IPS-NIHi7 (cell line): ENCODE results near the gene CADPS2.
"Not testable (repeated sequence)": the region's sequence is repeated elsewhere in the genome, so short reads cannot be mapped to it uniquely, and the experiment has no call there.

Experiments used
- DNase-seq: peaks from one replicate; pipeline ENCODE4 v3.0.0; 2012; ENCODE audit warnings: mixed read lengths; ENCODE audit errors: extremely low spot score

Gene CADPS2

GRCh38 chr7:122709930-122710646, 176.2 kb downstream of the CADPS2 start:
- no peak for DNase-seq

GRCh38 chr7:122706836-122707235, 179.4 kb downstream of the CADPS2 start:
- no peak for DNase-seq

DNA sequence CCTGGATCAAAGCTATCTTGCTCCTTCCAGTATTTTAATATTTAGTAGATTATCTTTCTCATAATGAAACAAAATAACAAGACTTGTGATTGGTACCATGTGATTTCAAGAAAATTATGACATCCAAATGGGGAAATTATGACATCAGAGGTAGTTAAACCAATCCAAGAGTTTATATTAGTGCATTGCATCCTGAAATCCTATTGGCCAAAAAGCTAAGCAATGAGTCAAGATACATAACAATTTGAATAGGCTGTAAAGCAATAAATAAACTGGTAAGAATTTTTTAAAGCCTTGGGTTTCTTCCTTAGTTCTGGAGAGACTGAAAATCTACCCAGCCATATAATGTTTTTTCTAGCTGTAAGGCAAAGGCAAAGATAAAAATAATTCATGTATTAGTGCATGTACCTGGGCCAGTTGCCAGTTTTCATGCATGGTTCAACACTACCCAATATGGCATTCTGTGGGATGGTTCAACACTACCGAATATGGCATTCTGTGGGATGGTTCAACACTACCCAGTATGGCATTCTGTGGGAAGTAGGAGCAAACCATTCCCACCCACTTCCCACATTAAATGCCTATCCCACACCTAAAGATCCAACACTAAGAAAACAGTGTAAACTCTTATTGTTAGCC, 183.3 kb downstream of the CADPS2 start, which contains the start of gene RNF148:
Gene RNF148, minus strand, starts transcription at position 51 of the 639 bp plus-strand sequence. CDS start 172 bp downstream, outside the sequence.
- no peak for DNase-seq

DNA sequence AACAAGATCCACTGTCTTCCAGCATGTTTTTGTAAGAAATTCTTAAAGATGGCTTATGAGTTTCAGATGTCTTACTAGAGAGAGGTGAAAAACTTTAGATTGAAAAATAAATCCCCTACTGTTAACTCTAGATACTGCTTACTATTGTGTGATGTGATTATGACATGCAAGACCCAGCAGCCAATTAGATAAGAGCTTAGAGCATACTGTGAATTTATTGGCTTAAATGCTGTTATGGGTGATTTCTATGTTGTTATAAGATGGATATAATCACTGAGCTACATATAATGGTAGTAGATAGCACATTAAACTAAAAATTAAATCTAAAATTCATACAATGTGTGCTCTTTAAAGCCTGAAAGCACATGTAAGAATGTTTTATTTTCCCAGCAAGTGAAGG, 187.2 kb downstream of the CADPS2 start, which contains the start of gene RNF133:
Gene RNF133, minus strand, starts transcription at position 101 of the 400 bp plus-strand sequence. CDS start 199 bp downstream, outside the sequence.
- DNase-seq: no peak

GRCh38 chr7:122695816-122696215, 190.4 kb downstream of the CADPS2 start:
- no peak for DNase-seq

DNA sequence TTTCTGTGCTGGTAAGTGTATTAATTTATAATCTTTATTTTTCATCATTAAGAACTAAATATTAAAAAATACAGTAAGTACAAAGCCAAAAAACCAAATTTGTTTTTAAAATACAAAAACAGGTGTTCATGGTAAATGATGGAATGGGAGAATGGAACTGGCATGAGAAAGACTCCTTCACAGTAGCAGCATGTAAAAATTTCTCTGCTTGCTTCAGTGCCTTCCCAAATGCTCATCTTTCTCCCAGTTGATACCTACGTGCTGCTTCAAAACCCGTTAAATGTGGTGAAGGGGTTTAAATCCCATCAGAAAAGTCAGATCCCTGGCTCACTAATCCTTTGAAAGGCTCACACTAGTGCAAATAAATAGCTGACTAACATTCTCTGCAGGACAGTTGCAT, 191.6 kb downstream of the CADPS2 start:
- no peak for DNase-seq

DNA sequence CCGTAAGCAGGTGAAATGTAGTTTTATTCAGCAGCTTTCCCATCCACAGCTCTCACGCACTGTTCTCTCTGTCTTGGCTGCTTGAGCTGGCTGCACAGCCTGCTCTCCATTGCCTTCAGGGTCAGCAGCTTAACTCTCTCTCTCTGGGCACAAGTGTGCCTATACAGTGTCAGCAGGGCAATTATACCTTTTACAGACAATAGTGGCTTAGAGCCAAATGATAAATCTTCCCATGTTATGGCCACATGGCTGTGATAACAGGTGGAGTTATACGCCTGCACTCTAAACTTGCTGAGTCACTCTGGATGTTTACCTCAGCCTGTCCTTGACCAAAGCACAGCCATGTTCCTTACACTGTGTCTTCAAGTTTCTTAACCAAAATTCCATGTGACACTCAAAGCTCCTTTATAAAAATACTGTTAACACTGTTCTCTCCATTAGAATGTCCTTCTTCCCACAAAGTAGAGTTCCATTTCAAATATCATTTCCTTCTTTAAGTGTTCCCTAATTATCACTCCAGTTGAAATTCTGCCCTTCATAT, 193.4 kb downstream of the CADPS2 start:
- no peak for DNase-seq

- DNase-seq: no peak
These were observed 194.6 kb downstream of the CADPS2 start for GRCh38 chr7:122691569-122692235.

- peak; percentile 17 for DNase-seq
These were observed 196.7 kb downstream of the CADPS2 start for GRCh38 chr7:122689346-122690109.

GRCh38 chr7:122688400-122688998, 197.8 kb downstream of the CADPS2 start:
- no peak for DNase-seq

- DNase-seq: no peak
These were observed 199.8 kb downstream of the CADPS2 start for GRCh38 chr7:122686360-122686878.

- no peak for DNase-seq
These were observed 201.8 kb downstream of the CADPS2 start for GRCh38 chr7:122684504-122684903.

DNA sequence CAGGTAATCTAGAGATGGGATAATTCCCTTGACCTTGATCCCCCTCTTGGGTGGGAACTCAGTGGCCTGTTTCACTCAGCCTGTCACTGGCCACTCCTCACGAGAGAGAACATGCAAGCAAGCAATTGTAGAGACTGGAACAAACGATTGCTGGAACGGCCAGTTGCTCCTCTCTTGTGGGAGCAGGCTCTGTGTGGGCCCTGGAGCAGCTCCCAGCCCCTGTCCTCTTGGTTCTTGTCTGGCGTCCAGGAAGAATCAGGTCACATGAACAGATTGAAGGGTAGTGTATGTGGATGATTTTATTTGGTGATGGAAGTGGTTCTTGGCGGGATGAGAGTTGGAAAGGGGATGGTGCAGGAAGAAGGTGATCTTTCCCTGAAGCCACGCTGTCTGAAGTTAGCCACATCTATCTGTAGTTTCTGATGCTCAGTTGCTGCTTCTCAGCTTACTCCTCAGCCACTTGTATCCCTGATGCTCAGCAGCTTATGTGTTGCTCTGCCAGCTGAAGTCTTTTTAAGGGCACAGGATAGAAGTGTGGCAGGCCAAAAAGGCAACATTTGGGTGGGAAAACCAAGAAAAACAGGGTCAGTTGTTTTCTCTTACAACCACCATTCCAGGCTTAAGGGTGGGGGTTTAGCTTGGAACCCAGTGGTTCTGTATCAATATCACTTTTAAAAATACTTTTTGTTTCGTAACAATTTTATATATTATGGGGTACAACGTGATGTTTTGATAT, 203.3 kb downstream of the CADPS2 start:
- no peak for DNase-seq

- not testable (repeated sequence) for DNase-seq
These were observed 205.1 kb downstream of the CADPS2 start for GRCh38 chr7:122681186-122681585.

GRCh38 chr7:122679813-122680212, 206.4 kb downstream of the CADPS2 start:
- DNase-seq: no peak

GRCh38 chr7:122679269-122679709, 207.0 kb downstream of the CADPS2 start:
- DNase-seq: not testable (repeated sequence)

- DNase-seq: no peak
These were observed 209.1 kb downstream of the CADPS2 start for GRCh38 chr7:122677149-122677548.

DNA sequence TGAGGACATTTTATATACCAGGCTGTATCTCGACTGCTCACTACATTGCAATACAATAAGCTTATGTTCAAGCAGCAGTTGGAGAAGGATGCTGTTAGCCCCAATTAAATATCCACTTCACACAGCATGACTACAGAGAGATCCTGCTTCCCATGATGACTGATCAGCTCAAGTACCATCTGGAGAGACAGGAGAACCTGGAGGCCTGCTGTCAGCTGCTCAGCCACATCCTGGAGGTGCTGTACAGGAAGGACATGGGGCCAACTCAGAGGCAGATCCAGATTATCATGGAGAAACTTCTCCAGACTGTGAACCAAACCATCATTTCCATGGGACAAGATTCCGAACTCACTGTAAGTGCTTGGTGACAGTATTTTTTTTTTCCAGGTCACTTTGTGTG, 209.8 kb downstream of the CADPS2 start:
- no peak for DNase-seq

GRCh38 chr7:122675621-122676020, 210.6 kb downstream of the CADPS2 start:
- DNase-seq: no peak

DNA sequence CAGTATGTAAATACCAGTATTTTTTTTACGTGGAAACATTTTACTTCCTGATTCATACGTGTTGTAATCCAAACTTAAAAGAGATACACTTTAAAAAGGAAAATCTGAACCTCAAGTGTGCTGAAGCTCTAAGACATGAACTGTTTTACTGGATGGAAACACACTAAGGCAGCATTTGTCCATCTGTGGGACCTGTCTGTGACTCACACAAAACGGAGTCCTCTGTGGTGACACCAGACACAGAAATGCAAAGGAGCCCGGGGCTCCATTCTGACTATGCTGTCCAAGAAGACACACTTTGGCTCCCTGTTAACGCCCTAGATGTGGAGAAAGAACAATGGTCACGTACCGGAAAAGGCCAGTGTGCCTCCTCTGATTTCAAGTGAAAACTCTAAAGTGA, 211.2 kb downstream of the CADPS2 start:
- no peak for DNase-seq
